Measurements from ENCODE around the gene INPP5D. TPM values are rescaled to one million over a fixed set of nuclear protein-coding genes. Genes with fewer than 3 reads are reported as not detected.

The INPP5D gene
- total and polyA plus RNA-seq, 2 of the 13 experiments (the other 11 are each of a cell fraction or from before 2014, with no cell fraction given) = 16.7 to 18.0 TPM

DNA sequence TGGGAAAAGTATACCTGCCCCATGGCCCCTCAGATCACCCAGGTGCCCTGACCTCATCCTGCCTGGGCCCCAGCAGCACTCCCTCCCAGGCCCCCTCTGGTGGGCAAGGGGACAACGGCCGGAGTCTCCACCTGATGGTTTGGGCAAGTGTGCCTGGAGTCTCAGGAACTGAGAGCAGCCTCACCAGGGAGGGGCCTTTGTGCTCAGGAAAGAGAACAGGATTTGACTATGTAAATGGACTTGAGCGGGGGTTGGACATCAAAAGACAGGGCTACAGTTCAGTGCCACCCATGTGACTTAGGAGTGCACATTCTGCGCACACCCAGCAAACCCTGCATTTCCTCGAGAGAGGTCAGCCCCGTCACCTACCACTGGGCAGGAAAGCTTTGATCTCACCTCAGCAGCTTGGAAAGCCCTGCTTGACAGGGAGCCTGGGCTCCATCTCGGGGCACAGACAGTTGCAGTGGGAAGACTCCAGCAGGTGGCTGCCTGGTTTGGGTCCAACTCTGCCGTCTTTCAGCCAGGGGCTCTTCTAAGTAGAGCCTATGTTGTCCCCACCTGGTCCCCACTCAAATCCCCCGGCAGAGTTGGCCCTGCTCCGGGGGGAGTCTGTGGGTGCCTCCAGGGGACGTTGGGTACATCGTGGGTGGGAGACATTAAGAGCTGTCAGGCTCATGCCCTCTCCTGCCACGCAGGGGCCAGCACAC, 3.3 kb downstream of the INPP5D start (continued):
- TF ChIP-seq, protein P1, sequence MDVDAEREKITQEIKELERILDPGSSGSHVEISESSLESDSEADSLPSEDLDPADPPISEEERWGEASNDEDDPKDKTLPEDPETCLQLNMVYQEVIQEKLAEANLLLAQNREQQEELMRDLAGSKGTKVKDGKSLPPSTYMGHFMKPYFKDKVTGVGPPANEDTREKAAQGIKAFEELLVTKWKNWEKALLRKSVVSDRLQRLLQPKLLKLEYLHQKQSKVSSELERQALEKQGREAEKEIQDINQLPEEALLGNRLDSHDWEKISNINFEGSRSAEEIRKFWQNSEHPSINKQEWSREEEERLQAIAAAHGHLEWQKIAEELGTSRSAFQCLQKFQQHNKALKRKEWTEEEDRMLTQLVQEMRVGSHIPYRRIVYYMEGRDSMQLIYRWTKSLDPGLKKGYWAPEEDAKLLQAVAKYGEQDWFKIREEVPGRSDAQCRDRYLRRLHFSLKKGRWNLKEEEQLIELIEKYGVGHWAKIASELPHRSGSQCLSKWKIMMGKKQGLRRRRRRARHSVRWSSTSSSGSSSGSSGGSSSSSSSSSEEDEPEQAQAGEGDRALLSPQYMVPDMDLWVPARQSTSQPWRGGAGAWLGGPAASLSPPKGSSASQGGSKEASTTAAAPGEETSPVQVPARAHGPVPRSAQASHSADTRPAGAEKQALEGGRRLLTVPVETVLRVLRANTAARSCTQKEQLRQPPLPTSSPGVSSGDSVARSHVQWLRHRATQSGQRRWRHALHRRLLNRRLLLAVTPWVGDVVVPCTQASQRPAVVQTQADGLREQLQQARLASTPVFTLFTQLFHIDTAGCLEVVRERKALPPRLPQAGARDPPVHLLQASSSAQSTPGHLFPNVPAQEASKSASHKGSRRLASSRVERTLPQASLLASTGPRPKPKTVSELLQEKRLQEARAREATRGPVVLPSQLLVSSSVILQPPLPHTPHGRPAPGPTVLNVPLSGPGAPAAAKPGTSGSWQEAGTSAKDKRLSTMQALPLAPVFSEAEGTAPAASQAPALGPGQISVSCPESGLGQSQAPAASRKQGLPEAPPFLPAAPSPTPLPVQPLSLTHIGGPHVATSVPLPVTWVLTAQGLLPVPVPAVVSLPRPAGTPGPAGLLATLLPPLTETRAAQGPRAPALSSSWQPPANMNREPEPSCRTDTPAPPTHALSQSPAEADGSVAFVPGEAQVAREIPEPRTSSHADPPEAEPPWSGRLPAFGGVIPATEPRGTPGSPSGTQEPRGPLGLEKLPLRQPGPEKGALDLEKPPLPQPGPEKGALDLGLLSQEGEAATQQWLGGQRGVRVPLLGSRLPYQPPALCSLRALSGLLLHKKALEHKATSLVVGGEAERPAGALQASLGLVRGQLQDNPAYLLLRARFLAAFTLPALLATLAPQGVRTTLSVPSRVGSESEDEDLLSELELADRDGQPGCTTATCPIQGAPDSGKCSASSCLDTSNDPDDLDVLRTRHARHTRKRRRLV (CRISPR knock-in tag; IDR thresholded peaks at IDR 0.05) = peak; percentile 98
- TF ChIP-seq ZNF598 (CRISPR knock-in tag; IDR thresholded peaks at IDR 0.05; ENCODE audit: borderline replicate concordance) = peak; percentile 86; the same call in 1 of the 2 replicates
- TF ChIP-seq RNF219 (CRISPR knock-in tag; IDR thresholded peaks at IDR 0.05) = peak; percentile 85; the same call in 1 of the 2 replicates
- TF ChIP-seq SMARCC2 (IDR thresholded peaks at IDR 0.05) = no peak
- peak; percentile 88 for TF ChIP-seq FOXO1 (CRISPR knock-in tag; IDR thresholded peaks at IDR 0.05)
- peak; percentile 77; the same call in 1 of the 2 replicates for TF ChIP-seq ZNF615 (CRISPR knock-in tag; IDR thresholded peaks at IDR 0.05; ENCODE audit: borderline replicate concordance)
- TF ChIP-seq ZNF101 (CRISPR knock-in tag; IDR thresholded peaks at IDR 0.05; ENCODE audit: borderline replicate concordance, low read depth) = no peak
- peak; percentile 71; the same call in 1 of the 2 replicates for TF ChIP-seq GATAD1 (CRISPR knock-in tag; IDR thresholded peaks at IDR 0.05)
- TF ChIP-seq THAP11 (CRISPR knock-in tag; IDR thresholded peaks at IDR 0.05) = peak; percentile 81
- peak; percentile 96; the same call in 1 of the 2 replicates for TF ChIP-seq TARDBP (CRISPR knock-in tag; IDR thresholded peaks at IDR 0.05)
- peak; percentile 86 for TF ChIP-seq ZMAT3 (CRISPR knock-in tag; conservative IDR thresholded peaks at IDR 0.05)
- TF ChIP-seq, protein P2, sequence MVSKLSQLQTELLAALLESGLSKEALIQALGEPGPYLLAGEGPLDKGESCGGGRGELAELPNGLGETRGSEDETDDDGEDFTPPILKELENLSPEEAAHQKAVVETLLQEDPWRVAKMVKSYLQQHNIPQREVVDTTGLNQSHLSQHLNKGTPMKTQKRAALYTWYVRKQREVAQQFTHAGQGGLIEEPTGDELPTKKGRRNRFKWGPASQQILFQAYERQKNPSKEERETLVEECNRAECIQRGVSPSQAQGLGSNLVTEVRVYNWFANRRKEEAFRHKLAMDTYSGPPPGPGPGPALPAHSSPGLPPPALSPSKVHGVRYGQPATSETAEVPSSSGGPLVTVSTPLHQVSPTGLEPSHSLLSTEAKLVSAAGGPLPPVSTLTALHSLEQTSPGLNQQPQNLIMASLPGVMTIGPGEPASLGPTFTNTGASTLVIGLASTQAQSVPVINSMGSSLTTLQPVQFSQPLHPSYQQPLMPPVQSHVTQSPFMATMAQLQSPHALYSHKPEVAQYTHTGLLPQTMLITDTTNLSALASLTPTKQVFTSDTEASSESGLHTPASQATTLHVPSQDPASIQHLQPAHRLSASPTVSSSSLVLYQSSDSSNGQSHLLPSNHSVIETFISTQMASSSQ (IDR thresholded peaks at IDR 0.05; ENCODE audit: low read depth) = peak; percentile 32; the same call in 1 of the 2 replicates
- TF ChIP-seq, protein P2 (CRISPR knock-in tag; IDR thresholded peaks at IDR 0.05; ENCODE audit: borderline replicate concordance) = peak; percentile 86
- peak; percentile 94 for TF ChIP-seq U2AF1 (optimal IDR thresholded peaks at IDR 0.05; ENCODE audit: low read depth, low read length)
- TF ChIP-seq KDM5B (CRISPR knock-in tag; IDR thresholded peaks at IDR 0.05; ENCODE audit: borderline replicate concordance) = no peak; the same call in 1 of the 2 replicates
- 0 out of 2 replicates have a peak, but pooled peaks have one; percentile 43 for TF ChIP-seq KDM1A (CRISPR knock-in tag; IDR thresholded peaks at IDR 0.05)
